Naive thymus-derived CD4-positive, alpha-beta T cell (primary cell): Measurements from ENCODE around the gene ZNF462. TPM values are rescaled to one million over a fixed set of nuclear protein-coding genes. Genes with fewer than 3 reads are reported as not detected.

Experiments
- ATAC-seq: fragments of 150-1000 bp; cut with Tn5 transposase; 2 replicates; pipeline ENCODE4 v1.10.0; 2021; ENCODE audit warnings: mild to moderate bottlenecking, moderate library complexity
- CTCF ChIA-PET: fragments of 350-600 bp; sonication (Branson Sonifier 250); formaldehyde crosslinking; loops from one replicate; lab custom pipeline; 2021; ENCODE audit warnings: antibody characterized with exemption; lab: Charles Lee
- POLR2A ChIA-PET: fragments of 350-600 bp; sonication (Branson Sonifier 250); formaldehyde crosslinking; loops from one replicate; lab custom pipeline; 2021; ENCODE audit warnings: antibody characterized with exemption, inconsistent platforms; lab: Charles Lee
- DNase-seq, 9 donors: peaks; one replicate each; pipeline versions ENCODE4 v3.0.0 to v3.0.0-alpha.2; 2020 to 2022; ENCODE audit warnings: mixed read lengths in 1 of 9
- H3K27ac ChIP-seq: one replicate; pipeline ENCODE4 v1.7.0; 2013; ENCODE audit warnings: mild to moderate bottlenecking, low read depth, low read length, moderate library complexity
- H3K27me3 ChIP-seq, 2 donors: one replicate each; pipeline ENCODE4 v1.7.0; 2013; ENCODE audit warnings: low read length in 2 of 2, mild to moderate bottlenecking in 2 of 2, moderate library complexity in 2 of 2; ENCODE audit not compliant: control insufficient read depth in 2 of 2, insufficient read depth in 2 of 2
- H3K36me3 ChIP-seq, 3 experiments: 1 replicate in 2 of 3; 2 replicates in 1 of 3; pipeline ENCODE4 v1.7.0; 2013; ENCODE audit warnings: low read length in 3 of 3, mild to moderate bottlenecking in 3 of 3, moderate library complexity in 1 of 3; ENCODE audit not compliant: insufficient read depth in 3 of 3, control insufficient read depth in 2 of 3
- H3K4me1 ChIP-seq, 2 donors: one replicate each; pipeline ENCODE4 v1.7.0; 2013; ENCODE audit warnings: low read length in 2 of 2, mild to moderate bottlenecking in 2 of 2, moderate library complexity in 1 of 2; ENCODE audit not compliant: control insufficient read depth in 2 of 2, insufficient read depth in 2 of 2
- H3K4me3 ChIP-seq: 2 replicates; pipeline ENCODE4 v1.7.0; 2013; ENCODE audit warnings: mild to moderate bottlenecking, low read length
- H3K9me3 ChIP-seq, 3 experiments: 1 replicate in 2 of 3; 2 replicates in 1 of 3; pipeline ENCODE4 v1.7.0; 2013; ENCODE audit warnings: low read length in 3 of 3; ENCODE audit not compliant: control insufficient read depth in 2 of 3
- H3K27ac Mint-ChIP-seq, 9 donors: one replicate each; pipeline ENCODE4 v1.8.0; 2020 to 2022; ENCODE audit warnings: mixed read lengths in 9 of 9, mild to moderate bottlenecking in 8 of 9, moderate library complexity in 5 of 9, inconsistent platforms in 2 of 9
- H3K27me3 Mint-ChIP-seq, 5 donors: one replicate each; pipeline ENCODE4 v1.8.0; 2021 to 2022; ENCODE audit warnings: mixed read lengths in 5 of 5, mild to moderate bottlenecking in 1 of 5
- H3K36me3 Mint-ChIP-seq, 5 donors: one replicate each; pipeline ENCODE4 v1.8.0; 2020 to 2022; ENCODE audit warnings: mixed read lengths in 5 of 5, mild to moderate bottlenecking in 3 of 5, inconsistent platforms in 1 of 5
- H3K4me1 Mint-ChIP-seq, 7 donors: one replicate each; pipeline ENCODE4 v1.8.0; 2020 to 2022; ENCODE audit warnings: mixed read lengths in 7 of 7, mild to moderate bottlenecking in 3 of 7, inconsistent platforms in 1 of 7
- H3K4me3 Mint-ChIP-seq, 10 donors: one replicate each; pipeline ENCODE4 v1.8.0; 2020 to 2022; ENCODE audit warnings: mild to moderate bottlenecking in 10 of 10, mixed read lengths in 10 of 10, moderate library complexity in 6 of 10, inconsistent platforms in 2 of 10
- H3K9me3 Mint-ChIP-seq, 11 donors: one replicate each; pipeline ENCODE4 v1.8.0; 2020 to 2022; ENCODE audit warnings: mixed read lengths in 11 of 11, mild to moderate bottlenecking in 4 of 11, inconsistent platforms in 1 of 11, moderate library complexity in 1 of 11
- intact Hi-C, 2 donors: fragments of 100-400 bp; cut with micrococcal nuclease; formaldehyde crosslinking; loops; one replicate each; pipeline ENCODE4 v1.15.1; 2023
- polyA plus RNA-seq, 2 donors: library from polyadenylated mRNA; unstranded; fragments of 300-500 nt; fragmentation: Illumina TruSeq; gene quantifications; one replicate each; pipeline ENCODE4 v1.2.3, GENCODE V29; 2021
- total RNA-seq, 6 experiments: library from RNA in 5 of 6; stranded (reverse) in 5 of 6; gene quantifications; 1 replicate in 5 of 6; 2 replicates in 1 of 6; pipeline ENCODE4 v1.2.3 and lab custom pipeline; 2021 to 2026

ZNF462 gene
- total and polyA plus RNA-seq, 7 experiments from 2014 or later = 0.11 to 3.2 (median 0.53) TPM; not detected in 1

DNA sequence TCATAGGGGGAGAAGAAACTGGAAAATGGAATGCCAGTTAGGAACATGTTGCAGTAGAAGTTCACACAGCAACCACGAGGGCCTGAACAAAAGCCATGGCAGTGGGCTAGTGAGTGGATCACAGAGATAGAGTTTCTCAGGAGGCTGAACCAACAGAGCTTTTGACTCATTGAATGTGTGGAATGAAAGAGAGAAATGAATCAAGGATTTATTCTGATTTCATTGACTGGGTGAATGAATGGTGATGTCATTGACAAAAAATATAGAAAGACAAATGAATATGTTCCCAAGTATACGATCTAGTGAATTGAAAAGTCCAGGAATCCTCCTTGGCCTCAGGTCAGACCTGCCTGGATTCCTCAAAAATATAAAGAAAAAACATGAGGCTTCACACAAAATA is 99.2 kb downstream of the ZNF462 start:
- CTCF ChIA-PET = no interaction called here
- H3K27ac ChIP-seq = no peak overlapping the region
- peaks cover 0 to 8% (median 0%) of the 10 kb centered on the region in 5 donors for H3K27me3 Mint-ChIP-seq

DNA sequence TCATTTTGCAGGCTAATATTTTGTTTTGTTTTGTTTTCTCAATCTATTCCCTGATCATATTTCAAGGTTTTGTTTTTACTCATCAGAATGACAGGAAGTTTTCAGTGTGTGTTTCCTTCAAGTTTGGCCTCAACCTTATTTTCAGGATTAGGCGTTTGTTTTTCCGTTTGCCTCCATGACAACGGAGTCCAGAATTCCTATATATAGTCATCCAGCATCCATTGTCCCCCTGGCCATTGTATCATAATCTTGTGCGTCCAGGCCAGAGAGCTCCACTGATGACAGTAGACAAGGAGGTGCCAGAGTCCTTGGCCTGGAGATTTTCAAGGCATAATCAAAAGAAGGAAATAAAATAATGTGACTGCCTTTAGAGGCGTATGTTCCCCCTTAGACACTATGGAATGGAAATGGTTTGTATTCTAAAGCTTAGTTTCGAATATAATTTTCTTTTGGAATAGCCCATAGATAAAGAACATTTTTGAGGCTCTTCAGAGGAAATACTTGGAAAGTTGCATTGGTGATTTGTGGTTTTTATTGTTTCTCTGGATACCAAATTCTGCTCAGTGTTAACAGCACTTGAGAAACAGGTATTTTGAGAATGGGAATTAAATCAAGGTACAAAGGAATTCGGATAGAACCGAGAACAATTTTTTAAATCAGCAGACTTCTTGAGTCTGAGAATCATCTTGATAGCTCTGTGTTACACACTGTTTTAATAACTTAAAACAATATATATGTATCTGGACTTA is 99.8 kb downstream of the ZNF462 start:
- CTCF ChIA-PET = no interaction called here
- no peak overlapping the region for H3K4me3 ChIP-seq
- peaks cover 0 to 6% of the 10 kb centered on the region in 2 donors for H3K4me1 ChIP-seq
- H3K36me3 Mint-ChIP-seq = peaks cover 0 to 10% (median 0%) of the 10 kb centered on the region in 5 donors
- H3K27ac ChIP-seq = no peak overlapping the region
- DNase-seq = no peak
- H3K27ac Mint-ChIP-seq = peak overlapping the region in 1 of 9 donors; percentile 34
- no peaks in the 10 kb centered on the region for H3K9me3 ChIP-seq
- no peaks in the 10 kb centered on the region for H3K27me3 ChIP-seq
- no peak for ATAC-seq
- POLR2A ChIA-PET = no interaction called here
- peaks cover 0 to 8% (median 0%) of the 10 kb centered on the region in 5 donors for H3K27me3 Mint-ChIP-seq
- intact Hi-C loops = no loop called here
- H3K4me1 Mint-ChIP-seq = peaks cover 0 to 31% (median 26%) of the 10 kb centered on the region in 7 donors
- H3K4me3 Mint-ChIP-seq = no peak overlapping the region
- H3K36me3 ChIP-seq = no peaks in the 10 kb centered on the region
- peaks cover 0 to 15% (median 2%) of the 10 kb centered on the region in 11 donors for H3K9me3 Mint-ChIP-seq

More for the DNA sequence above, 99.2 kb downstream of the ZNF462 start:
- H3K9me3 Mint-ChIP-seq = peaks cover 0 to 15% (median 2%) of the 10 kb centered on the region in 11 donors
- no peak for ATAC-seq
- POLR2A ChIA-PET = no interaction called here
- intact Hi-C loops = no loop called here
- no peak for DNase-seq
- peak overlapping the region in 2 of 9 donors; percentile 4 to 6 for H3K27ac Mint-ChIP-seq
- H3K36me3 Mint-ChIP-seq = peaks cover 0 to 10% (median 0%) of the 10 kb centered on the region in 5 donors
- peaks cover 0 to 31% (median 26%) of the 10 kb centered on the region in 7 donors for H3K4me1 Mint-ChIP-seq
- H3K4me3 Mint-ChIP-seq = no peak overlapping the region
- no peaks in the 10 kb centered on the region for H3K36me3 ChIP-seq
- H3K27me3 ChIP-seq = no peaks in the 10 kb centered on the region
- peaks cover 0 to 6% of the 10 kb centered on the region in 2 donors for H3K4me1 ChIP-seq
- H3K9me3 ChIP-seq = no peaks in the 10 kb centered on the region
- H3K4me3 ChIP-seq = no peak overlapping the region

DNA sequence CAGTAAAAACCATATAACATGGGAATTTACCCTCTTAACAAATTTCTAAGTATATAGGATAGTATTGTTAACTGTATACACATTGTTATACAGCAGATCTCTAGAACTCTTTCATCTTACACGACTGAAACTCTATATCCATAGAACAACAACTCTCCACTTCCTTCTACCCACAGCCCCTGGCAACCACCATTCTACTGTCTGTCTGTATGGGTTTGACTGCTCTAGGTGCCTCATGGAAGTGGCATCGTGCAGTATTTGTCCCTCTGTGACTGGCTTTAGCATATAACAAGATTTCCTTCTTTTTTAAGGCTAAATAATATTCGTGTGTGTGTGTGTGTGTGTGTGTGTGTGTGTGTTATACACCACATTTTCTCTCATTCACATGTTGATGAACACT is 100.7 kb downstream of the ZNF462 start:
- POLR2A ChIA-PET = no interaction called here
- H3K9me3 ChIP-seq = no peaks in the 10 kb centered on the region
- Mint-ChIP-seq H3K27me3 (peaks cover 0 to 8% (median 0%) of the 10 kb centered on the region in 5 donors), H3K27ac (peak overlapping the region in 4 of 9 donors; percentile 2 to 74 (median 30)), H3K9me3 (peaks cover 0 to 15% (median 3%) of the 10 kb centered on the region in 11 donors), H3K4me1 (peaks cover 0 to 31% (median 26%) of the 10 kb centered on the region in 7 donors), H3K4me3 (peak overlapping the region in 5 of 10 donors; percentile 42 to 76 (median 59)), H3K36me3 (peaks cover 0 to 10% (median 0%) of the 10 kb centered on the region in 5 donors)
- DNase-seq = no peak
- H3K27me3 ChIP-seq = no peaks in the 10 kb centered on the region
- no peak for ATAC-seq
- intact Hi-C loops = no loop called here
- CTCF ChIA-PET = no interaction called here
- no peaks in the 10 kb centered on the region for H3K36me3 ChIP-seq
- H3K4me1 ChIP-seq = peaks cover 0 to 6% of the 10 kb centered on the region in 2 donors
- no peak overlapping the region for H3K4me3 ChIP-seq
- H3K27ac ChIP-seq = no peak overlapping the region

DNA sequence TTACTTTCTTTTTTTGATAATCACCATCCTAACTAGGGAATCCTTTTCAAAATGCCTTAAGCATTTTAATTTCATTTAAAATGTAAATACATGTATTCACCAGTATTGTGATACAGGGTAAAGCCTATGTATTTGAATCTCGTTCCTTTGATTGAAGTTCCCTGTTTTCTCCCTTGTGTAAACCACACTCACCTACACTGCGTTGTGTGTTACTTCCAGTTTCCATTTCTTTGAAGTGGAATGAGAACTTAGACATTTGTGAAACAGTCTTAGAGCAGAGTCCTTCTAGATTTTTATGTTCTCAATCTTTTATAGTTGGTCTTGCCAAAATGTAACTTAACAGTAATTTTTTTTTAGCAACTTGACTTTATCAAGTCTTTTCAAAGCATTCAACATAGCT is 101.4 kb downstream of the ZNF462 start:
- Mint-ChIP-seq H3K27ac (peak overlapping the region in 3 of 9 donors; percentile 21 to 74 (median 56)), H3K4me3 (peak overlapping the region in 8 of 10 donors; percentile 23 to 76 (median 58)), H3K9me3 (peaks cover 0 to 15% (median 3%) of the 10 kb centered on the region in 11 donors), H3K4me1 (peaks cover 0 to 31% (median 26%) of the 10 kb centered on the region in 7 donors), H3K36me3 (peaks cover 0 to 10% (median 0%) of the 10 kb centered on the region in 5 donors), H3K27me3 (peaks cover 0 to 9% (median under 1%) of the 10 kb centered on the region in 5 donors)
- ChIA-PET CTCF (no interaction called here), POLR2A (no interaction called here)
- Histone ChIP-seq H3K27ac (no peak overlapping the region), H3K4me1 (peaks cover 0 to 6% of the 10 kb centered on the region in 2 donors), H3K36me3 (no peaks in the 10 kb centered on the region), H3K27me3 (no peaks in the 10 kb centered on the region), H3K9me3 (no peaks in the 10 kb centered on the region), H3K4me3 (no peak overlapping the region)
- DNase-seq (peak in 4 of 9 donors; percentile 6 to 59 (median 31)), ATAC-seq (peak; percentile 50)
- intact Hi-C loops = no loop called here

DNA sequence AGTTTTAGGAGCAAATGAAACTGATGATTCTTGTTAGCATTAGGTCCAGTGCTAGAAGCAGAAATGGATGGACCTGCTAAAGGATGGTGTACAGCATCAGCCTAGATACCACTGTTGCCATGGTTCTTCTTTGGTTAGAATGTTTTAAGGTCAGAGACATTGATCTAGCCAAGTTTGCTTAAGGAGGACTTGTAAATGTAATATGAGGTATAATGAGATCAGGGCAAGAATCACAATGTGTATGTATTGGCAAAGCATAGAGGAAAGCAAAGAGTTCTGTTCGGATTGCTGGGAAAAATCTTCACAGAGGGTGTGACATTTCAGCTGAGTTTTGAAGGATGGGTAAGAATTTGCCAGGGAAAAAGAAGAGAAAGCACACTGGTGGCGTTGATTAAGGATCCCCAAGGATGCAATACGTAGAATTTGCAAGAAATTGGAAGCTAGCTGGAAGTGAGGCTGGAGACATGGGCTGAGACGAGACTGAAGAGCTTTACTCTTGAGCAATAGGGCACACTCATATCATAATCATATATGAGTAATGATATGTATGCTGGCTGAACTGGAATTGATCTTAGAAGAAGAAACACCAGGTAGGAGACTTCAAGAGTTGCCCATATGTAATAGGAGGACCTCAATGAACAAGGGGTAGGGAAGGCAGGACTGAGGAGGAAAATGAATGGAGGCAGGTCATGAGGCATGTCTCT is 102.0 kb downstream of the ZNF462 start:
- Mint-ChIP-seq H3K4me3 (peak overlapping the region in 1 of 10 donors; percentile 2), H3K27ac (peak overlapping the region in 2 of 9 donors; percentile 1 to 13), H3K4me1 (peaks cover 0 to 30% (median 25%) of the 10 kb centered on the region in 7 donors), H3K27me3 (peaks cover 0 to 14% (median 4%) of the 10 kb centered on the region in 5 donors), H3K9me3 (peaks cover 0 to 15% (median 3%) of the 10 kb centered on the region in 11 donors), H3K36me3 (peaks cover 0 to 10% (median 0%) of the 10 kb centered on the region in 5 donors)
- H3K4me3 ChIP-seq = no peak overlapping the region
- H3K9me3 ChIP-seq = no peaks in the 10 kb centered on the region
- H3K36me3 ChIP-seq = no peaks in the 10 kb centered on the region
- POLR2A ChIA-PET = no interaction called here
- ATAC-seq (no peak), DNase-seq (no peak)
- H3K4me1 ChIP-seq = peaks cover 0 to 6% of the 10 kb centered on the region in 2 donors
- intact Hi-C loops = no loop called here
- CTCF ChIA-PET = no interaction called here
- no peaks in the 10 kb centered on the region for H3K27me3 ChIP-seq
- no peak overlapping the region for H3K27ac ChIP-seq

DNA sequence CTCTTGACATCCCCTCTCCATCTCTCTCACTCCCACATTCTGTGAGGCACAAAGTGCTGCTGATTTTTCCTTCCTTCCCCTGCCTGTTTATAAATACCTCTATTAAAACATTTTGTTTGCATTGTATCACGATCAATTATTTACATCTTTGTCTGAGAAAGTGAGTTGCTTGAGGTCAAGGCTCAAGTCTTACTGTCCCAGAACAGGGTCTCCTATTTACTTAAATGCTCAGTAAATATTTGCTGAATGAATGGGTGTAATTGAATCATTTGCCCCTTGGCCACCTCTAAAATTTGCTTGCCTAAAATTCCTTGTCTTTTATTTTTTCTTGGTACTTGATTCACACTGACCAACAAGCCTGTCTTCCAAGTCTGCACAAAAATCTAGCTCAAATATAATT is 103.5 kb downstream of the ZNF462 start:
- no peaks in the 10 kb centered on the region for H3K9me3 ChIP-seq

More for the DNA sequence above, 103.5 kb downstream of the ZNF462 start:
- Histone ChIP-seq H3K4me3 (no peak overlapping the region), H3K27me3 (no peaks in the 10 kb centered on the region), H3K4me1 (peaks cover 0 to 6% of the 10 kb centered on the region in 2 donors), H3K27ac (no peak overlapping the region), H3K36me3 (no peaks in the 10 kb centered on the region)
- ATAC-seq = no peak
- ChIA-PET CTCF (no interaction called here), POLR2A (no interaction called here)
- Mint-ChIP-seq H3K4me3 (no peak overlapping the region), H3K36me3 (peaks cover 0 to 10% (median 0%) of the 10 kb centered on the region in 5 donors), H3K4me1 (peaks cover 0 to 26% (median 19%) of the 10 kb centered on the region in 7 donors), H3K27ac (no peak overlapping the region), H3K9me3 (peaks cover 0 to 12% (median 2%) of the 10 kb centered on the region in 11 donors), H3K27me3 (peaks cover 0 to 16% (median 4%) of the 10 kb centered on the region in 5 donors)
- intact Hi-C loops = no loop called here
- DNase-seq = no peak
